OCI-LY7 (cell line): Measurements from ENCODE around the gene ACOT8. TPM values are rescaled to one million over a fixed set of nuclear protein-coding genes. Genes with fewer than 3 reads are reported as not detected.
A peak's percentile ranks its signal among the peaks of the same experiment; 100 is the strongest.

Experiments used
- BruUV-seq: library from RNA; stranded (reverse); fragments of 400-500 nt; replicated peaks from 2 replicates; lab custom pipeline; 2021; lab: Mats Ljungman, UMichigan
- CTCF ChIA-PET: fragments of 300-600 bp; sonication (Branson Sonifier 250); formaldehyde crosslinking; loops from one replicate; lab custom pipeline; 2022; ENCODE audit warnings: antibody characterized with exemption; ENCODE audit not compliant: unreplicated experiment; lab: Charles Lee
- POLR2A ChIA-PET: fragments of 300-600 bp; sonication (Branson Sonifier 250); formaldehyde crosslinking; loops from one replicate; lab custom pipeline; 2022; ENCODE audit warnings: antibody characterized with exemption; lab: Charles Lee
- DNase-seq: peaks from one replicate; pipeline ENCODE4 v3.0.0-alpha.2; 2015; ENCODE audit warnings: low spot score
- H2AFZ ChIP-seq: fragments of 200-600 bp; sonication (generic), shearing (Covaris generic); 2 replicates; pipeline ENCODE4 v1.6.1; 2014; ENCODE audit warnings: mild to moderate bottlenecking, antibody characterized with exemption, low read length, moderate library complexity
- H3K27ac ChIP-seq: fragments of 200-600 bp; sonication (generic); 2 replicates; pipeline ENCODE4 v1.5.1; 2014; ENCODE audit warnings: mixed run types, low read depth, mild to moderate bottlenecking, moderate library complexity, low read length, inconsistent platforms; ENCODE audit not compliant: poor library complexity, severe bottlenecking
- H3K36me3 ChIP-seq: fragments of 200-600 bp; sonication (generic); 2 replicates; pipeline ENCODE4 v1.6.1; 2014; ENCODE audit warnings: mild to moderate bottlenecking, antibody characterized with exemption, low read length, moderate library complexity, mixed read lengths; ENCODE audit not compliant: insufficient read depth
- H3K4me1 ChIP-seq: fragments of 200-600 bp; sonication (generic); 2 replicates; pipeline ENCODE4 v1.5.1; 2014; ENCODE audit warnings: mild to moderate bottlenecking, low read length; ENCODE audit not compliant: insufficient read depth, poor library complexity, severe bottlenecking
- H3K4me2 ChIP-seq: fragments of 200-600 bp; sonication (generic); 2 replicates; pipeline ENCODE4 v1.6.1; 2014; ENCODE audit warnings: mild to moderate bottlenecking, low read length
- H3K4me3 ChIP-seq: fragments of 200-600 bp; sonication (generic); 2 replicates; pipeline ENCODE4 v1.5.1; 2014; ENCODE audit warnings: mild to moderate bottlenecking, low read depth, low read length; ENCODE audit not compliant: poor library complexity, severe bottlenecking
- H3K79me2 ChIP-seq: fragments of 200-600 bp; sonication (generic); 2 replicates; pipeline ENCODE4 v1.6.1; 2016; ENCODE audit warnings: low read depth, mild to moderate bottlenecking, low read length, moderate library complexity, mixed read lengths; ENCODE audit not compliant: insufficient read depth
- H3K9me2 ChIP-seq: fragments of 200-600 bp; sonication (generic); 2 replicates; pipeline ENCODE4 v1.6.1; 2016; ENCODE audit warnings: mild to moderate bottlenecking, low read length, mixed read lengths; ENCODE audit not compliant: insufficient read depth
- H3K9me3 ChIP-seq: fragments of 200-600 bp; sonication (generic); 2 replicates; pipeline ENCODE4 v1.6.1; 2014; ENCODE audit warnings: mild to moderate bottlenecking, mixed run types, low read length, mixed read lengths
- H4K20me1 ChIP-seq: fragments of 200-600 bp; sonication (generic); 2 replicates; pipeline ENCODE4 v1.6.1; 2014; ENCODE audit warnings: mild to moderate bottlenecking, antibody characterized with exemption, low read length, moderate library complexity, mixed read lengths; ENCODE audit not compliant: insufficient read depth
- CTCF ChIP-seq: fragments of 200-600 bp; sonication (generic); conservative IDR thresholded peaks from 2 replicates; pipeline ENCODE4 v1.5.1; 2014; ENCODE audit warnings: mild to moderate bottlenecking, antibody characterized with exemption, low read length, moderate library complexity, mixed read lengths
- EZH2phosphoT487 ChIP-seq: fragments of 200-600 bp; sonication (generic); IDR thresholded peaks from 2 replicates; pipeline ENCODE4 v1.6.1; 2018; ENCODE audit warnings: low read depth, borderline replicate concordance, mild to moderate bottlenecking, mixed run types, antibody characterized with exemption, low read length, moderate library complexity, mixed read lengths
- intact Hi-C: fragments of 100-400 bp; cut with micrococcal nuclease; formaldehyde crosslinking; loops from one replicate; pipeline ENCODE4 v1.10.0; 2022; ENCODE audit not compliant: unreplicated experiment
- total RNA-seq, 2 experiments: library from RNA; depleted of rRNA in 1 of 2; stranded (reverse); fragments of >200 nt in 1 of 2; shearing (Covaris generic) in 1 of 2; gene quantifications; 2 replicates each; pipeline ENCODE4 v1.2.3, GENCODE V29; 2014 to 2022

ACOT8 gene
- total RNA-seq, 2 experiments from 2014 or later: 28.2 to 37.1 TPM

GRCh38 chr20:45842169-45842812 is 14.9 kb downstream of the ACOT8 start:
- ChIA-PET POLR2A (interaction anchor here (0.6 to 2.4 kb wide), 12 partner anchors 10 to 166 kb away, joined by 3 to 11 read pairs (median 5); partner anchors contain the start of genes ACOT8, SNX21, ZSWIM1 and ZSWIM3), CTCF (interaction anchor here (0.7 to 1.2 kb wide), 2 partner anchors 20 to 128 kb away, joined by 3 to 4 read pairs; no protein-coding TSS in a partner anchor)
- Histone ChIP-seq H4K20me1 (no peaks in the 10 kb centered on the region), H3K9me2 (no peaks in the 10 kb centered on the region), H3K4me2 (peak overlapping the region; percentile 58), H3K79me2 (no peaks in the 10 kb centered on the region), H3K27ac (peak overlapping the region; percentile 66), H3K9me3 (no peaks in the 10 kb centered on the region), H2AFZ (peak overlapping the region; percentile 13; the same call in 1 of the 2 replicates), H3K4me1 (peaks cover 20% of the 10 kb centered on the region), H3K36me3 (peaks cover 32% of the 10 kb centered on the region; the same call in 1 of the 2 replicates), H3K4me3 (peak overlapping the region; percentile 12)
- TF ChIP-seq CTCF: no peak
- TF ChIP-seq EZH2phosphoT487: no peak
- BruUV-seq: TSS peak; percentile 35
- DNase-seq: peak; percentile 84
- intact Hi-C loops: no loop called here

- Histone ChIP-seq H3K9me3 (no peaks in the 10 kb centered on the region), H2AFZ (peak overlapping the region; percentile 13; the same call in 1 of the 2 replicates), H4K20me1 (no peaks in the 10 kb centered on the region), H3K27ac (peak overlapping the region; percentile 66), H3K4me3 (peak overlapping the region; percentile 12), H3K36me3 (peaks cover 32% of the 10 kb centered on the region; the same call in 1 of the 2 replicates), H3K4me2 (peak overlapping the region; percentile 58), H3K4me1 (peaks cover 20% of the 10 kb centered on the region), H3K9me2 (no peaks in the 10 kb centered on the region), H3K79me2 (no peaks in the 10 kb centered on the region)
- BruUV-seq: no TSS peak
- intact Hi-C loops: no loop called here
- no peak for DNase-seq
- POLR2A ChIA-PET: interaction anchor here (0.9 to 2.4 kb wide), 11 partner anchors 9 to 129 kb away, joined by 3 to 11 read pairs (median 5); partner anchors contain the start of genes ACOT8, SNX21, ZSWIM1 and ZSWIM3
- TF ChIP-seq EZH2phosphoT487 (no peak), CTCF (no peak)
- CTCF ChIA-PET: interaction anchor here (1.2 kb wide), 1 partner anchor 19 kb away, joined by 3 read pairs; no protein-coding TSS in a partner anchor
These were observed 15.6 kb downstream of the ACOT8 start for GRCh38 chr20:45841407-45842129.
